ENCODE measurements around the gene MROH2A.

Gene MROH2A

DNA sequence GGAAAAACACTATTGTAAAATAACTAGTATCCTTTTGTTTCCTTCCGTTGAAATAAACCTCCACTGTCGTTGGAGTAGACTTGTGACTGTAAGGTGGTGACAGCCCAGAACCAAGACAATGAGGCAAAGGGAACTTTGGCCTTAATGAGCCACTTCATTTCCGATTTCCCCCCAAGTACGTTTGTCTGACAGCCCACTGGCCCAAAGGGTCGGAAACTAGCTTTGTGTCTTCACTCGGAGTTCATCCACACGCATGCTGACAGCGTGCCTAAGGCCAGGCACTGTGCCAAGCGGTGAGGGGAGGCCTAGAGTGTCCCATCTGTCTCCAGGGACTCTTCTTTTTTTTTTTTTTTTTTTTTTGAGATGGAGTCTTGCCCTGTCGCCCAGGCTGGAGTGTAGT, 55.2 kb downstream of the MROH2A start:
- no peak for DNase-seq (ENCODE audit: low read depth in 2 of 2, low spot score in 1 of 2)

DNA sequence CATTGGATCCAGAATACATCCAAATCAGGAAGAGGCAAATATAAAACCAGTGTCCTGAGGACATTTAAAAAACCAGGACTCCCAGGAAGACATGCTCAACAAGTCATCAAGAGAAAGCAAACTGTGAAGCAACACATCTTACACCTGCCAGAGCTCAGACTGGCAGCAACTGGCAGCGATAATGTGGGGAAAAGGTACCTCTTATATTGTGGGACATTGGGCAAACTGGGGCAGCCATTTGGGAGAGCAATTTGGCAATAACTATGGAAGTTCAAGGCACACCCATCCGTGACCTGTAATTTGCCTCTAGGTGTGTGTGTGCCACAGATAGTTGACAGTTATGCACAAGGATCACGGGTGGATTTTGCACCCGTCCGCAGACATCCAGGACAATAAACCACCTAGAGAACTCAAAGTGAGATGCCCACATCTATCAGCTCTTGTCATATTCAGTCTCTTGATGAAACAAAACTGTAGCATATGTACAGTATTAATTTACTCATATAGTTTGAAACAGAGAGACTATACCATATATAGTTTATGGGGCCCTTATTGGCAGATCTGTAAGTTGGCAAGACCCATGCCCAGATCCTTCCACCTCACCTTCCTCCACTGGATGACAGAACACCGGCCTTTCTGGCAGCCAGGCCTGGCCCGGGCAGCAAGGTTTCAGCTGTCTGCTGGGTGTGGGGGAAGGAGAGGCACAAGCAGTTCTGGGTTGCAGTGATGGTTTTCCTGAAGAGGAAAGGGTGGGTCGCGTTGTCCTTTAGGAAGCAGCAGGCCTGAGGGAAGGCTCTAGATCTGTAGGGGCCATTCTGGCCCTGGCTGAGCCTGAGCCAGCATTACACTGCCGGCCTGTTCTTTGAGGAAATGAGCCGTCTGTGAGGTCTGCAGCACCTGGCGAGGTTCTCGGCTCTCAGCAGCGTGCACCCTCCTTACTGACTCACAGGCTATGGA, 57.4 kb downstream of the MROH2A start:
- DNase-seq (ENCODE audit: low read depth in 2 of 2, low spot score in 1 of 2), result no peak

DNA sequence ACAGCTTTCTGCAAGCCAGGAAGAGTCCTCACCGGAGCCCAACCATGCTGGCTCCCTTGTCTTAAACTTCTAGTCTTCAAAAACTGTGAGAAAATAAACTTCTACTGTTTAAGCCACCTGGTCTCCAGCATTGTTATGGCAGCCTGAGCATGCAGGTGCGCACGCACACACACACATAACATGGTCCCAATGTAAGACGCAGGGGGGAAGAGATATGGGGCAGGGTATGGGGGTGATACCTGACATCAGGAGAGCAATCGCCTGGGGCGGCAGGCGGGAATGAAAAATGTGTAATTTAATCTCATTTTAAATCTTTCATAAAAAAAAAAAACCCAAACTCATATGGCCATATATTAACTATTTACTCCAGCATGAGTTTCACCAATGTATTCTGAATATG, 58.2 kb downstream of the MROH2A start:
- no peak for DNase-seq (ENCODE audit: low read depth in 2 of 2, low spot score in 1 of 2)

DNA sequence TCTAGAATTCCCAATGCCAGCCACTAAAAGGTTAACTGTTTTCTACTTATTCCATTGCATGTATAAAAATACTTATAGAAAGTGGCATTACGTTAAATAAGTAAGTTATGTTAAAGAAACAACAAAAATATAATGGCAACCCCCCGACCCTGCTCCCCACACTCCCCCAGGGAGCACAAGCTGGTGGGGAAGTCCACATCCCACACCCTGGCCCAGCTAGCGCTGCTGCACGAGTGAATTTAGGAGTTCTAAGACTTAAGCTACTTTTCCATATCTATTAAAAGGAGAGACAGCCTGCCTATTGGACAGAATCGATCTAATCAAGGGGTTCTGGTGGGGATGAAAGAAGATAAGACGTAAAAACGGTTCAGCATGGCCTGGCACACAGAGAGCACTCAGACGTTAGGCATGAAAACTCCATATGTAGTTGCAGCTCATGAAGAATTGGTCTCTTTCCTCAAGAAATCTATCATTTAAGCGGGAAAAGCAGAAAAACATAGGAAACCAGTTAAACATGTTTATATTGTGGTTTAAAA, 59.6 kb downstream of the MROH2A start:
- DNase-seq (ENCODE audit: low read depth in 2 of 2, low spot score in 1 of 2), result no peak

DNA sequence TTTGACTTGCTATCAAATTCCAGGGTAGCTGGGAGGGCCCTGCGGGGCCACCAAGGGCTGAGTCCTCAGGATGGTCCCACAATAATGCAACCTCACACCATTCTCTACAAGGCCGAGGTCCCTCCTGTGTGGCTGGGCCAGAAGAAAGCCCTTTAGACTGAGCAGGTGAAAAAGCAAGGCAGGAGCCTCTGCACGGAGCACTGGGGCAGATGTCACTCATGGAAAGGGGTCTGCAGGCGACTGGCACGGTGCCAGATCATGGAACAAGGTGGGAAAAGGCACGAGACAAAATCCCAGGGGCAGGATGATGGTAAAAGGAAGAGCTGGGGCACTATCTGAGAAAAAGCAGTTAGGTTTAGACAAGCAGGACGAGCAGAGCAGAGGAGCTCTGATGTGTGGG, 60.1 kb downstream of the MROH2A start:
- DNase-seq (ENCODE audit: low read depth in 2 of 2, low spot score in 1 of 2), result no peak

DNA sequence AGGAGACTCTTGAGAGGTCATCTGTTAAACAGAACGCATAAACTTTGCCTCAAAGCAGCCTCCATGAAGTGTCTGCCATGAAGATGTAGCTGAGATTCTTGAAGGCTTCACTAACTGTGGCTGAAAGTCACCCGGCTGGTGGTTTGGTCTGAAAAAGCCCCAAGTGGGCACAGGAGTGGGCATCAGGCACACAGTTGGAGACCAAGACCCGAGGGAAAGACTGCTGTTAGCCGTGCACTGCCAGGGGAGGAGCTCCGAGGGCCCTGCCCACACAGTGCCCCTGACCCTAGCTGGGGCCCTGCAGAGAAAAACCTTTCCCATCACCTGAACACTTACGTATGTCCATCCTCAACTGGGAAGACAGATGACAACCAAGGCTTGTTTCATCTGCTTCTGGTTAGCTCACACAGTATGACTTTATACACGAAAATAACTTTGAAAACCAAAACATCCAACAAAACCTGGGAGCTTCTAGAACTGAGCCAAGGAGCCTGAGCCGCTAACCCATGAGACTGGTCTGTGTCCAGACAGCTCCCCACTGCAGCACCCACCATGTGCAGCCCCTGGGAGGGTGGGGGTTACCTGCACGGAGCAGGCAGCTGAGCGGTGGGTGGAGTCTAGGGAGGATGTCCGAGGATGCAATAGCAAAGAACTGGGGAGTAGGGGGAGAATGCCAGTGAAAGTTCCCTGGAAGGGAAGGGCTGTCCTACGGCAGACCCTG, 60.8 kb downstream of the MROH2A start:
- no peak for DNase-seq (ENCODE audit: low read depth in 2 of 2, low spot score in 1 of 2)

DNA sequence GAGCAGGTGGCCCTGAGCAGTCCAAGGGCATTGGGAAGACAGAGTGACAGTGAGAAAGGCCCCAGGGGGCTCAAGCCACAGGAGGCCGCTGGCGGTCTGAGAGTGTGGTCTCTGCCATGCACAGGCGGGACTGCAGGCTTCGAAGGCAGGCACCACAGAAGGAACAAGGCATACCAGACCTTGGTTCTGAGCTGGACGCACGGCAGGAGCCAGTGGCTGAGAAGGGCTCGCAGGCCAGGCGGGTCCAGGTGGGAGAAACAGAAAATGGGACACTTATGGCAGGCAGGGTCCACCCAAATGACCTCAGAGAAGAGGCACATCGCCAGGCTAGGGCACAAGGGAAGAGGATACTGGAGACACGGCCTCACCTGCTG, 61.3 kb downstream of the MROH2A start:
- DNase-seq (ENCODE audit: low read depth in 2 of 2, low spot score in 1 of 2), result no peak

DNA sequence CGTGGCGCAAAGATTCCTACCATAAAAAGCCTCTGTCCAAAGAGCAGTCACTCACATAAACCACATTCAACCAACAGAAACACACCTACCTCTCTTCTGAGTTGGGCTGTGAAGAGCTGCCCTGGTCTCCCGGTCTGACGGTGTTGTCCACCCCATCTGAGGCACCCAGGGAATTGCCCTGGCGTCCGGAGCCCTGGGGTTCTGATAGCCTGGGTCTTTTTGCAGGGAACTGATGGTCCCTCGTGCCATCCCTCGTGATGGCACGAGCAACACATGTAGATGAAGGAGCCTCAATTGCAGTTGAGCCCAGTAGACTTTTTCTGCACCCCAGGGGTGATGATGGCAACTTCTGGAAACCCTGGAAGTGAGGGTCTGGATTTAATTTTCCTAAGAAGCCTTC, 62.4 kb downstream of the MROH2A start:
- no peak for DNase-seq (ENCODE audit: low read depth in 2 of 2, low spot score in 1 of 2)

DNA sequence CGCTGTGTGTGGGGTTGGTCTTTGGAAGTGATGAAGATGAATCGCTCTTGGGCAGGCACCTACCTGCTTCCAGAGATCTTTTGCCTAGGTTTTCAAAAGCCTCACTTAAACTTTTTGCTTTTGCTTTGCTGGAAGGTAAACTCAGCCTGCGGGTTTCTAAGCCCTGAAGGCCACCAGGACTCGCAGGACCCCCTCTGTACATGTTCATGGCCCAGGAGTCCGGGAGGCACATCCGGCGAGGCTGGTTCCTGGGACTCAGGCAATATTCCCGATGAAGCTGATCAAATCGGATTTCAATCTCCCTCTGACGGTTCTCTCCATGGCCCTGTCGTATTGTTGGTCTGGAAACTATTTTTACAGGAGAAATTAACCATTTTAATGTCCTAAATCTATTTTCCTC, 63.1 kb downstream of the MROH2A start:
- no peak for DNase-seq (ENCODE audit: low read depth in 2 of 2, low spot score in 1 of 2)

DNA sequence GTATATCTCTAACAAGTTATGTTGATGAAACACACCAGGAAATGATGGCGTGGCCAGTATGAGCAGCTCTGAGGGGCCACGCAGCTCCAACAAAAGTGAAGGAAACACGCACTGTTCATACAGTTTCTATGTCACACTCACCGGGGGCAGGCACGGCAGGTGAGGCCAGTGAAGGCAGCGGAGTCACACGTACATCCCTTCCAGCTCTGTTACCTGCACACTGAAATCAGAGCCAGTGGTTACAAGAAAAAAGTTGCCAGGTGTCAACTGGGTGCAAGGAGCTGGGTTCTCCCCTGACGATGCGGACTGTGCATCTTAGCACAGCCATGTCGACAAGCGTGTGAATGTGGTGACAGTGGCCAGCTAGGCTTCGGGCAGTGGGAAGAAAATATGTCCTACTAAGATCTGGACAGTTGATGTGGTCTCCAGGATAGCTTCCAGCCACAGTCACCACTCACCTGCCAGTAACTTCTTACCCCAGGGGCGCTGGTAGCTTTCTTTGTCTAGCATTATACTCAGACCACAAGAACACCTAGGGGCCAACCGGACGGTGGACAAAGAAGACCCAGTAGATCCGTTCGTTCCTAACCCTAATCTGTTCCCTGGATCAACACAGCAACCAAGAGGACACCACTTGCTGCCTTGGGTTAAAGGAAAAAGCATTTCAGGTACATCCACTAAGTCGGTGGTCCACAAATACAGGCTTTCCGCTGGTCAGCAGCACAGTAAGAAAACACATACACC, 66.1 kb downstream of the MROH2A start:
- DNase-seq (ENCODE audit: low read depth in 2 of 2, low spot score in 1 of 2), result no peak

DNA sequence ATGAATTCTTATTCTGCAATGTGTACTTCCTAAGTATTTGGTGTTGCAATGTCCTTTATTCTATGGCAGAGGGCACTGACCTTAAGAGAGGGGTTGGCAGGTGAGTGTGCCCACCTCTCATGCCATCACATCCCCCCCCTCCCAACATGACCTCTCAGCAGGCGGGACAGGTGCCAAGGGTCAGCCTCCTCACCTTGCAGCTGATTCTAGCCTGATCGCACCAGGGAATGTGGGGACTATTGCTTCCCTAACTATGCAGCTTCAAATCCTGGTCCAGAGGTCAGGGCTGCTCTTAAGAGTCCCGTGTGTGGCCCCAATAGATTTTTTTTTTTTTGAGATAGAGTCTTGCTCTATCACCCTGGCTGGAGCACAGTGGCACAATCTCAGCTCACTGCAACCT, 66.7 kb downstream of the MROH2A start:
- no peak for DNase-seq (ENCODE audit: low read depth in 2 of 2, low spot score in 1 of 2)

DNA sequence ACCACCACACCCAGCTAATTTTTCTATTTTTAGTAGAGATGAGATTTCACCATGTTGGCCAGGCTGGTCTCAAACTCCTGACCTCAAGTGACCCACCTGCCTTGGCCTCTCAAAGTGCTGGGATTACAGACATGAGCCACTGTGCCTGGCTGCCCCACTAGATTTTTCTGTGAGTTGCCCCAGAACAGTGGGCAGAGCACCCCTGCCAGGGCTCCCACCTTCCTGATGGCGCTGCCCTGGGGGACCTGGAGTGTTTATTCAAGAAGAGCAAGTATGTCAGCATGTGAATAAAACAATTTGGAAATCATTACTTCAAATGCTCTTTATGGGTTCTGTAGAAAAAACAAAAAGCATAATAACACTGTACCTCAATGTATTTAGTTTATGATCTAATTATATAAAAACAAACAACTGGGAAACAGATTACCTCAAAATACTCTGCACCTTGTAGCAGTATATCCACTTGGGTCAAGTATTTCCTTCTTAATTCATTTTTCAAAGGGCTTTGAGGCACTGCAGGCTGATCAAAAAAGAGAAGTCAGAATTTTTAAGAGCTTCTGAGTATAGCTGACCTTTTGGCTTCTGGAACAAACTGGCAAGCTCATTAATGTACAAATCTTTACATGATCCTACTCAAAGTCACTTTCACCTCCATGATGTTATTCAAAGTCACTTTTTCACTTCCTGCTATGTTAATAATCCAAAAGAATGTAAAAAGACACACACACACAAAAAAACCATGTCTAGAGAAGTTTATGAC, 67.4 kb downstream of the MROH2A start:
- no peak for DNase-seq (ENCODE audit: low read depth in 2 of 2, low spot score in 1 of 2)

DNA sequence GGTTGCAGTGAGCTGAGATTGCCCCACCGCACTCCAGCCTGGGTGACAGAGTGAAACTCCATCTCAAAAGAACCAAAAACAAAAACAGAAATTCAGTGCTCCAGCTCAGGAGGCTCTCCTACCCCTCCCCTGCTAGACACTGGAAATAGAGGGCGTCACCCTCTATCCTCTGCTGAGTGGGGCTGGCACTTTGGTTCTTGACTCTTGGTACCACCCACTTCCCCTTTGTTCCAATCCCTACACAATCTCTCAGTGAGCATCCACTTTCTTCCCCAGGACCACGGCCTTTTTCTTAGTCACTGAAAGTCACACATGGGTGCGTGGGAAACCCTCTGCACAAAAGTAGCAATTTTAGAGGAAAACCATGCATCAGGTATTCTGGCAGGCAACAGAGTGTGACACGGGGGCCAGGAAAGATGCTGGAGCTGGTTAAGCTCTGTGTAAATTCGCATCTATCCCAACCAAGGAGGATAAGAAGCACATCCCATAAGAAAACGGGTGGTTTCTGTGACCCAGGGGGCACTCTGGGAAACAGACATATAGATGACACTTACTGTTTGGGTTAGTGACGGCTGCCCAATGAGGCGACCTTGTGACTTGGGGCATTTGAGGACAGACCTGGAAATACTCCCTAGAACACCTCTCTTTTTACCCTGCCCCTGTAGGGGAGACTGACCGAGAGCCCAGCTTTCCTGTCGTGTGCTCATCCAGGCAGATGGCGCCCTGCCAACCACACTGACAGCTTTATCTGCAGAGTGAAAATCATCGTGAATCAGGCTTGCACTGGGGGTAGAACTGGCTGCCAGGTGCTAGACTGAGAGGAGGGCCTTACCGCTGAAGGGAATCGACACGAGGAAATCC, 68.5 kb downstream of the MROH2A start:
- no peak for DNase-seq (ENCODE audit: low read depth in 2 of 2, low spot score in 1 of 2)

DNA sequence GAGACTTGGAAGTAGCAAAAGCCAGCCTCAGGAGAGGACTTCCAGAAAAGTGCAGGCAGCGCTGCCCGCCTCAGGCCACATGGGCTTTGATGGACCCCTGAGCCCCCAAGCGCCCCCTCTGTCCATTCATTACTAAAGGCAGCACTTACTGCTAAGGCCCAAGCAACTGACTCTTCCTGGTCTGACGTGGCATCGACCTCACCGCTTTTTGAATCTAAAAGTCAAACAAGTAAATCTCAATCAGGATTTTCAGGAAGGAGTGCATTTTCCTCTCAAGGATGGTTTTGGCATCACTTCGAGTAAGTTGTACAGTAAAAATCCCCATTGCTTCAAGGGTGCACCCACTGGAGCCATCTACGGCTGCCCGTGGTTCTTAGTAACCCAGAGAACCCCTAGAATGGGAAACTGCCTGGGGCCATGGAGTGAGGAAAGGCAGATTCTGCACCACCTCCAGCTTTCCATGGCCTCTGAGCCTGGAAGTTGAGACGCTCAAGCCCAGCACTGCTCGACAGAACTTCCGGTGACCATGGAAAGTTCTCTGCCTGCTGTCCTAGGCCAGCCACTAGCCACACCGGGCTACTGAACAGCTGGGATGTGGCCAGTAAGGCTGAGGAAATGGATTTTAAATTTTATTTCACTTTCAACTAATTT, 69.2 kb downstream of the MROH2A start:
- DNase-seq (ENCODE audit: low read depth in 2 of 2, low spot score in 1 of 2), result no peak

DNA sequence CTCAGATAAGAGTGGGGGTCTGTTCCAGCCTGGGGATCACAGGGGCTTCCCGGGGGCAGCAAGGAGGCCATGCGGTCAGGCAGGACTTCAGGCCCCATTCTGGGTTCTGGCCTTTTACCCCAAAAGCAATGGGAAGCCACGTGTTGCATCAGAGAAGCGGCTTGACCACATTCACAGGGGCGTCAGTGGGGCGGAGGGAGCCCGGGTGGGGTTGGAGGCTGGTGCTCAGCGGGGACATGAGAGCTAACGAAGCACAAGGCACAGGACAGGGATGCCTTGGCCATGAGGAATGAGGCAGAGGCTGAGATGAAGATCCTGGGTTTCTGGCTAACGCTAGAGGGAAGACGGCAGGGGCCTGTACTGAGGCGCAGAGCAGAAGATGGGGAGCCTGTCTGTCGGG, 70.1 kb downstream of the MROH2A start:
- DNase-seq (ENCODE audit: low read depth in 2 of 2, low spot score in 1 of 2), result no peak

DNA sequence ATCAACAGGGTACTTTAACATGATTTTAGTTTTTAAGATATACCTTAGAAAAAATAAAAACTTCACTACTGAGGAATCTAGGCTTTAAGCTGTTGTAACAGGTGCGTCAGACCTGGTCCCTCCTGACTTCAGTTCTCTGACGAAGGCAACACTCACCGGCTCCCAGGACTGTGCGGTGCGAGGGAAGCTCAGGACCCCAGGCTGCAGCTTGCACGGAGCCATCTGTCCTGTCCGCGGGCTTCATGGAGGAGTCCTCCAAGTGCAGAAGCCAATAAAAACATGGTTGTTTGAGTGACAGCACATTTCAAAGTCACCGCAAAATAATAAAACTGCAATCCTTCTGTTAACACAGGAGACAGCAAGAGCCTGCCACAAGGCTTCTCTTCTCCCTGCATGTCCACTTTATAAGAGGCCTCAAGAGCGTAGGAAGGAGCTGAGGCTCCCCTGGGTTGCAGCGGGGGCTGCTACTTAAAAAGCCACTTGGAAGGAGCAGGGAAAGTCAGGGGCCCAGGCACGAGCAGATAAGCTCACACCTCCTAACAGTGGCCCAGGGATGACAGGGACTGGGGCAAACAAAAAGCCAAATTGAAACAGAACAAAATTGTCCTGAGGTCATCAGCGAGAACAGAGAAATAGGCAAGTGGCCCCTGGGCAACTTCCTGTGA, 71.6 kb downstream of the MROH2A start:
- DNase-seq (ENCODE audit: low read depth in 2 of 2, low spot score in 1 of 2), result no peak

DNA sequence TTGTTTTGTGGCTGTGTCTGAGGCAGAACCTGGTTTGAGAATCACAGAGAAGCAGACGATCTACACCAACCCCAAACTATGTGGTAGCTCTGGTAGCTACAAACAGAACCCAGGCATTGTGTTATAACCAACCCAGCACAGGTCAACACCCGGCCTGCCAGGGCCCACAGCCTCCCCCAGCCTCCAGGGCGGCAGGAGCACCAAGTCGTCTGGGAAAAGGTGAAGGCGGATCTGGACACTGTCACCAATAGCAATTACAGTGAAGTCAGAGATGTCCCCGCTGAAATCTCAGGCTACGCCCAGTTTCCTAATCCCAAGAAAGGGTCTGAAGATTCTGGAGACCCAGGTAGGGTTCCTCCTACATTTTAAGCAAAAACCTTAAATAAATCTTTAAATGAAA, 72.6 kb downstream of the MROH2A start:
- DNase-seq (ENCODE audit: low read depth in 2 of 2, low spot score in 1 of 2), result no peak

DNA sequence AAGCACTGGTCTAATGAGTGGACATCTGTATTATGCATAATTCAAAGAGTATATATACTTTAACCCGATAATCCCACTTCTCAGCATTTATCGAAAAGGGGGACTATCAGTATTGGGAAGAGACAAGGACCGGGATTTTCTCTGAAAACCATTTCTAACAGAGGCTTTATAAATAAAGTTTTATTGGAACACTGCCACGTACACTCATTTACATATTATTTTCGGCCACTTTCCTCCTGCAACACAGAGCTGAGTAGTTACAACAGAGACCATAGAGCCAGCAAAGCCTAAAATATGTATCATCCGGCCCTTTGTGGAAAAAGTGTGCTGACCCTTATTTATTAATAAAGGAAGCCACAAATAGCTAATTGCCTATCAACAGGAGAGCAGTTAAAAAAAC, 73.0 kb downstream of the MROH2A start:
- DNase-seq (ENCODE audit: low read depth in 2 of 2, low spot score in 1 of 2), result no peak

DNA sequence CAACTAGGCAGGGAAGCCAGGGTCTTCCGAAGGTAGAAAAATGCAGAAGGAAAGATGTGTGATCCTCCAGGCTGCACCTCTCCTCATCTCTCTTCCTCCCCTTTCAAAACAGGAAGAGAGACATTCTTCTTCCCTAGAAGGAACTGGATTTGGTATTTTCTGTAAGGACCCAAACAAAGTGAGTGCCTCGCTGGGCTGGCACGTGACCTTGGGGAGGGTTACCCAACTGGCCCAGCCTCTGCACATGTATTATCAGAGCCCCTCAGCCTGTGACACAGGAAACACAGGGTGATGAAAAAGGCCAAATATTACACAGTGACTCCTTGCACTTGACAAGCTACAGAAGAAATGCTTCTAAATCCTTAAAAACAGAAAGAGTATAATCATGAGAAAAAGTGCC, 73.9 kb downstream of the MROH2A start:
- no peak for DNase-seq (ENCODE audit: low read depth in 2 of 2, low spot score in 1 of 2)
